Fibroblast of gingiva (primary cell): ENCODE measurements around the gene MRPL22.
"Not testable (repeated sequence)": the region's sequence is repeated elsewhere in the genome, so short reads cannot be mapped to it uniquely, and the experiment has no call there.

Experiments used
- DNase-seq: peaks from one replicate; pipeline ENCODE4 v3.0.0-alpha.2; 2011; ENCODE audit warnings: low read depth

Gene MRPL22

GRCh38 chr5:154995679-154996078, 54.8 kb downstream of the MRPL22 start:
- DNase-seq = no peak

- DNase-seq = no peak
Measured at GRCh38 chr5:154997746-154998145, 56.9 kb downstream of the MRPL22 start.

GRCh38 chr5:154999865-155000264, 59.0 kb downstream of the MRPL22 start:
- DNase-seq = no peak

- DNase-seq = no peak
Measured at GRCh38 chr5:155001523-155001922, 60.6 kb downstream of the MRPL22 start.

GRCh38 chr5:155002722-155003121, 61.8 kb downstream of the MRPL22 start:
- DNase-seq = not testable (repeated sequence)

GRCh38 chr5:155004138-155004744, 63.4 kb downstream of the MRPL22 start:
- DNase-seq = no peak

GRCh38 chr5:155006265-155006664, 65.4 kb downstream of the MRPL22 start:
- DNase-seq = not testable (repeated sequence)

- DNase-seq = no peak
Measured at GRCh38 chr5:155008669-155009068, 67.8 kb downstream of the MRPL22 start.

- no peak for DNase-seq
Measured at GRCh38 chr5:155010881-155011280, 70.0 kb downstream of the MRPL22 start.

- no peak for DNase-seq
Measured at GRCh38 chr5:155013526-155013925, 72.7 kb downstream of the MRPL22 start, which contains the start of gene KIF4B. KIF4B (plus strand) TSS chr5:155013755; CDS start chr5:155013860, 105 bp downstream.

- no peak for DNase-seq
Measured at GRCh38 chr5:155015239-155015638, 74.4 kb downstream of the MRPL22 start.

GRCh38 chr5:155017610-155018009, 76.7 kb downstream of the MRPL22 start:
- DNase-seq = no peak
